ENCODE measurements around the gene NR1H3. TPM values are rescaled to one million over a fixed set of nuclear protein-coding genes. Genes with fewer than 3 reads are reported as not detected.

The NR1H3 gene
- polyA plus RNA-seq, 1 of the 3 experiments (the other 2 are of a cell fraction), result 7.3 TPM

DNA sequence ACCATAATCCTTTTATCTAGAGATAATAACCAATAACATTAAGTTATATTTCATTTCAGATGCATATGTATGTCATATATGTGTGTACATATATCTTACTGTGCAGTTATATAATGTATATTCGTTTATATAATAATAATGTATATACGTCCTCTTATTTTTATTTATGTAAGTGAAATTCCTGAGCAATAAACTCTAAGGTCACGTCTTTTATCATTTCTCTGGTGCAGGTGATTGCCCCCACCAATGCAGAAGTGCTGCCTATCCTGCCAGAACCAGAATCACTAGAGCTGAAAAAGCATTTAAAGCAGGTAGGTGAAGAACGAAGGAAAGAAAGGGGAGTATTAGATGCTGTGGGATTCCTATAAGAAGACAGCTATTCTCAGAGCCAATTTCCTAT lies 21.0 kb downstream of the NR1H3 start:
- H3K27me3 ChIP-seq (ENCODE audit: insufficient read depth), result no peaks in the 10 kb centered on the region
- 94% methylated on average over 4 of the region's 4 CpGs for WGBS (ENCODE audit: low lambda C conversion rate)
- H3K9ac ChIP-seq, result no peak overlapping the region
- peaks cover 15% of the 10 kb centered on the region; the same call in 1 of the 2 replicates for H3K79me2 ChIP-seq (ENCODE audit: insufficient read depth)
- peaks cover 45 to 74% of the 10 kb centered on the region in 2 experiments for H3K36me3 ChIP-seq (replicated peaks in 1 of 2; ENCODE audit: control insufficient read depth in 1 of 2, insufficient read depth in 2 of 2, low read length in 1 of 2)
- peaks cover 3% of the 10 kb centered on the region for H3F3A ChIP-seq (replicated peaks; ENCODE audit: insufficient read depth)
- no peaks in the 10 kb centered on the region; a peak in 1 of 4 replicates for H3K4me1 ChIP-seq (ENCODE audit: control insufficient read depth in 1 of 2, insufficient read depth in 2 of 2, low read depth in 1 of 2, low read length in 1 of 2)
- no peak overlapping the region for H2AFZ ChIP-seq (ENCODE audit: low read depth)
- H4K20me1 ChIP-seq (ENCODE audit: insufficient read depth), result peaks cover 2% of the 10 kb centered on the region
- no peak overlapping the region for H3K27ac ChIP-seq (ENCODE audit: low read depth in 2 of 2, low read length in 1 of 2)
- no peak for TF ChIP-seq GABPA (IDR thresholded peaks at IDR 0.05; ENCODE audit: low read depth)
- H3K4me3 ChIP-seq (ENCODE audit: low read depth in 2 of 2, low read length in 1 of 2), result no peak overlapping the region
- ChIA-PET CTCF (interaction anchor here (0.7 to 4.5 kb wide), 2 partner anchors 56 to 76 kb away, joined by 3 to 22 read pairs; no protein-coding TSS in a partner anchor), POLR2A (no interaction called here)
- H3K9me2 ChIP-seq, result no peaks in the 10 kb centered on the region
- DNase-seq, result no peak
- no peaks in the 10 kb centered on the region for H3K9me3 ChIP-seq
- H3K4me2 ChIP-seq, result no peak overlapping the region

- H3K9me2 ChIP-seq, result no peaks in the 10 kb centered on the region
- ChIA-PET POLR2A (no interaction called here), CTCF (interaction anchor here (1.1 to 4.5 kb wide), 3 partner anchors 12 to 102 kb away, joined by 3 to 22 read pairs (median 4); no protein-coding TSS in a partner anchor)
- H2AFZ ChIP-seq (ENCODE audit: low read depth), result no peak overlapping the region
- no peaks in the 10 kb centered on the region for H4K20me1 ChIP-seq (ENCODE audit: insufficient read depth)
- H3K36me3 ChIP-seq (replicated peaks in 1 of 2; ENCODE audit: control insufficient read depth in 1 of 2, insufficient read depth in 2 of 2, low read length in 1 of 2), result peaks cover 57 to 74% of the 10 kb centered on the region in 2 experiments
- DNase-seq, result no peak
- no peak overlapping the region for H3K27ac ChIP-seq (ENCODE audit: low read depth in 2 of 2, low read length in 1 of 2)
- H3K4me1 ChIP-seq (ENCODE audit: control insufficient read depth in 1 of 2, insufficient read depth in 2 of 2, low read depth in 1 of 2, low read length in 1 of 2), result no peaks in the 10 kb centered on the region; a peak in 1 of 4 replicates
- no peaks in the 10 kb centered on the region for H3K9me3 ChIP-seq
- no peak overlapping the region for H3K4me3 ChIP-seq (ENCODE audit: low read depth in 2 of 2, low read length in 1 of 2)
- TF ChIP-seq SIN3A (IDR thresholded peaks at IDR 0.05; ENCODE audit: borderline replicate concordance, low read depth, low read length) (no peak), EZH2phosphoT487 (IDR thresholded peaks at IDR 0.05; ENCODE audit: borderline replicate concordance, low read depth) (no peak), CHD2 (IDR thresholded peaks at IDR 0.05; ENCODE audit: low read length, partially characterized antibody) (no peak), USF2 (IDR thresholded peaks at IDR 0.05; ENCODE audit: borderline replicate concordance, low read depth, low read length) (no peak)
- TF ChIP-seq, protein P1, sequence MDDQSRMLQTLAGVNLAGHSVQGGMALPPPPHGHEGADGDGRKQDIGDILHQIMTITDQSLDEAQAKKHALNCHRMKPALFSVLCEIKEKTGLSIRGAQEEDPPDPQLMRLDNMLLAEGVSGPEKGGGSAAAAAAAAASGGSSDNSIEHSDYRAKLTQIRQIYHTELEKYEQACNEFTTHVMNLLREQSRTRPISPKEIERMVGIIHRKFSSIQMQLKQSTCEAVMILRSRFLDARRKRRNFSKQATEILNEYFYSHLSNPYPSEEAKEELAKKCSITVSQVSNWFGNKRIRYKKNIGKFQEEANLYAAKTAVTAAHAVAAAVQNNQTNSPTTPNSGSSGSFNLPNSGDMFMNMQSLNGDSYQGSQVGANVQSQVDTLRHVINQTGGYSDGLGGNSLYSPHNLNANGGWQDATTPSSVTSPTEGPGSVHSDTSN (IDR thresholded peaks at IDR 0.05), result no peak
- H3K4me2 ChIP-seq, result no peak overlapping the region
- peaks cover 3% of the 10 kb centered on the region for H3F3A ChIP-seq (replicated peaks; ENCODE audit: insufficient read depth)
- H3K79me2 ChIP-seq (ENCODE audit: insufficient read depth), result peaks cover 6% of the 10 kb centered on the region; the same call in 1 of the 2 replicates
- no peak overlapping the region for H3K9ac ChIP-seq
- H3K27me3 ChIP-seq (ENCODE audit: insufficient read depth), result no peaks in the 10 kb centered on the region
Observed at GRCh38 chr11:47280099-47280498, 22.3 kb downstream of the NR1H3 start.

DNA sequence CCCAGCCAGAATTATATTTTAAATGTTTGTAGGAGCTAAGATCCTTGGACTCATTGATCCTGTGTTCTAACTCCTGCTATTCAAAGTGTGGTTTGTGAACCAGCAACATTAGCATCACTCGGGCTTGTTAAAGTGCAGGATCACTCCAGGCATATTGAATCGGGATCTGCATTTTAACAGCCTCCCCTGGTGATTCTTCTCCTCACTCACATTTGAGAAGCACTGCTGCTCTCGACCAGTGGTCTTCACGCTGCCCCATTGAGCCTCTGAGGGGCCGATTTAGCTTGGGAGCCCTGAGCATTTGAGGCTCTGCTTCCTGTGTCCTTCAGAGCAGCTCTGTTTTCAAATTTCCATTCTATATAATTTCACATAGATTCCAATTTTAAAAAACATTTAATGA lies 23.1 kb downstream of the NR1H3 start:
- WGBS (ENCODE audit: low lambda C conversion rate), result 96% methylated on average over 3 of the region's 5 CpGs
- Histone ChIP-seq H3K9ac (no peak overlapping the region), H3K27ac (ENCODE audit: low read depth in 2 of 2, low read length in 1 of 2) (no peak overlapping the region), H3K4me3 (ENCODE audit: low read depth in 2 of 2, low read length in 1 of 2) (no peak overlapping the region), H3K4me1 (ENCODE audit: control insufficient read depth in 1 of 2, insufficient read depth in 2 of 2, low read depth in 1 of 2, low read length in 1 of 2) (no peaks in the 10 kb centered on the region; a peak in 1 of 4 replicates), H3K79me2 (ENCODE audit: insufficient read depth) (no peaks in the 10 kb centered on the region), H3K4me2 (no peak overlapping the region), H3K9me2 (no peaks in the 10 kb centered on the region), H3K27me3 (ENCODE audit: insufficient read depth) (no peaks in the 10 kb centered on the region), H2AFZ (ENCODE audit: low read depth) (no peak overlapping the region), H3K9me3 (no peaks in the 10 kb centered on the region), H3K36me3 (replicated peaks in 1 of 2; ENCODE audit: control insufficient read depth in 1 of 2, insufficient read depth in 2 of 2, low read length in 1 of 2) (peaks cover 59 to 78% of the 10 kb centered on the region in 2 experiments), H4K20me1 (ENCODE audit: insufficient read depth) (no peaks in the 10 kb centered on the region), H3F3A (replicated peaks; ENCODE audit: insufficient read depth) (peaks cover 3% of the 10 kb centered on the region)
- no peak for DNase-seq
- POLR2A ChIA-PET, result interaction anchor here (0.6 kb wide), 1 partner anchor 66 kb away, joined by 3 read pairs; the partner anchor contains the start of gene DDB2
- CTCF ChIA-PET, result interaction anchor here (0.8 to 4.5 kb wide), 4 partner anchors 12 to 103 kb away, joined by 3 to 22 read pairs (median 4); no protein-coding TSS in a partner anchor
- TF ChIP-seq FOXJ3 (CRISPR knock-in tag; IDR thresholded peaks at IDR 0.05), result no peak
- TF ChIP-seq RAD21 (IDR thresholded peaks at IDR 0.05; ENCODE audit: low read length), result no peak
- TF ChIP-seq TEAD4 (IDR thresholded peaks at IDR 0.05; ENCODE audit: borderline replicate concordance, insufficient read depth), result no peak
- no peak for TF ChIP-seq TAF1 (IDR thresholded peaks at IDR 0.05; ENCODE audit: borderline replicate concordance, low read depth, low read length)
- no peak for TF ChIP-seq RXRA (IDR thresholded peaks at IDR 0.05; ENCODE audit: borderline replicate concordance, low read depth)
- no peak for TF ChIP-seq POLR2AphosphoS5 (IDR thresholded peaks at IDR 0.05; ENCODE audit: low read depth, low read length)
- TF ChIP-seq, protein P1 (IDR thresholded peaks at IDR 0.05), result no peak
- TF ChIP-seq MEF2A (IDR thresholded peaks at IDR 0.05; ENCODE audit: borderline replicate concordance, low read depth), result no peak
- TF ChIP-seq, protein P2, sequence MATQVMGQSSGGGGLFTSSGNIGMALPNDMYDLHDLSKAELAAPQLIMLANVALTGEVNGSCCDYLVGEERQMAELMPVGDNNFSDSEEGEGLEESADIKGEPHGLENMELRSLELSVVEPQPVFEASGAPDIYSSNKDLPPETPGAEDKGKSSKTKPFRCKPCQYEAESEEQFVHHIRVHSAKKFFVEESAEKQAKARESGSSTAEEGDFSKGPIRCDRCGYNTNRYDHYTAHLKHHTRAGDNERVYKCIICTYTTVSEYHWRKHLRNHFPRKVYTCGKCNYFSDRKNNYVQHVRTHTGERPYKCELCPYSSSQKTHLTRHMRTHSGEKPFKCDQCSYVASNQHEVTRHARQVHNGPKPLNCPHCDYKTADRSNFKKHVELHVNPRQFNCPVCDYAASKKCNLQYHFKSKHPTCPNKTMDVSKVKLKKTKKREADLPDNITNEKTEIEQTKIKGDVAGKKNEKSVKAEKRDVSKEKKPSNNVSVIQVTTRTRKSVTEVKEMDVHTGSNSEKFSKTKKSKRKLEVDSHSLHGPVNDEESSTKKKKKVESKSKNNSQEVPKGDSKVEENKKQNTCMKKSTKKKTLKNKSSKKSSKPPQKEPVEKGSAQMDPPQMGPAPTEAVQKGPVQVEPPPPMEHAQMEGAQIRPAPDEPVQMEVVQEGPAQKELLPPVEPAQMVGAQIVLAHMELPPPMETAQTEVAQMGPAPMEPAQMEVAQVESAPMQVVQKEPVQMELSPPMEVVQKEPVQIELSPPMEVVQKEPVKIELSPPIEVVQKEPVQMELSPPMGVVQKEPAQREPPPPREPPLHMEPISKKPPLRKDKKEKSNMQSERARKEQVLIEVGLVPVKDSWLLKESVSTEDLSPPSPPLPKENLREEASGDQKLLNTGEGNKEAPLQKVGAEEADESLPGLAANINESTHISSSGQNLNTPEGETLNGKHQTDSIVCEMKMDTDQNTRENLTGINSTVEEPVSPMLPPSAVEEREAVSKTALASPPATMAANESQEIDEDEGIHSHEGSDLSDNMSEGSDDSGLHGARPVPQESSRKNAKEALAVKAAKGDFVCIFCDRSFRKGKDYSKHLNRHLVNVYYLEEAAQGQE (IDR thresholded peaks at IDR 0.05; ENCODE audit: low read depth, low read length), result no peak
- TF ChIP-seq ELF1 (IDR thresholded peaks at IDR 0.05), result no peak

Measured in SK-N-SH (cell line).